Endothelial cell (in vitro differentiated cells): ENCODE results near the gene WNT10A. TPM values are rescaled to one million over a fixed set of nuclear protein-coding genes. Genes with fewer than 3 reads are reported as not detected.

Source experiments
- DNase-seq: peaks from one replicate; pipeline ENCODE4 v3.0.0; 2021; ENCODE audit warnings: low spot score
- H3K27ac Mint-ChIP-seq: one replicate; pipeline ENCODE4 v1.8.0; 2021; ENCODE audit warnings: mixed read lengths, inconsistent platforms; ENCODE audit not compliant: unreplicated experiment
- H3K27me3 Mint-ChIP-seq: one replicate; pipeline ENCODE4 v1.8.0; 2021; ENCODE audit warnings: mild to moderate bottlenecking, moderate library complexity, mixed read lengths, inconsistent platforms; ENCODE audit not compliant: unreplicated experiment
- H3K36me3 Mint-ChIP-seq: one replicate; pipeline ENCODE4 v1.8.0; 2021; ENCODE audit warnings: mild to moderate bottlenecking, low read depth, mixed read lengths, inconsistent platforms; ENCODE audit not compliant: unreplicated experiment
- H3K4me1 Mint-ChIP-seq: one replicate; pipeline ENCODE4 v1.8.0; 2021; ENCODE audit warnings: mild to moderate bottlenecking, mixed read lengths, inconsistent platforms; ENCODE audit not compliant: unreplicated experiment
- H3K4me3 Mint-ChIP-seq: one replicate; pipeline ENCODE4 v1.8.0; 2021; ENCODE audit warnings: mild to moderate bottlenecking, mixed read lengths, inconsistent platforms; ENCODE audit not compliant: unreplicated experiment
- H3K9me3 Mint-ChIP-seq: one replicate; pipeline ENCODE4 v1.8.0; 2021; ENCODE audit warnings: mixed read lengths, inconsistent platforms; ENCODE audit not compliant: unreplicated experiment
- CTCF ChIP-seq: fragments of 200-600 bp; sonication (generic); IDR thresholded peaks from one replicate; pipeline ENCODE4 v1.5.0; 2021; ENCODE audit warnings: antibody characterized with exemption; ENCODE audit not compliant: unreplicated experiment
- total RNA-seq: library from RNA; stranded (reverse); fragmentation: NEBNext Ultra II Directional; extraction: Animal tissue kit (Norgen Biotek cat#: 25700); gene quantifications from one replicate; pipeline ENCODE4 v1.2.1, GENCODE V29; 2021; ENCODE audit not compliant: unreplicated experiment

WNT10A gene
- total RNA-seq, 1 donor from 2014 or later: not detected

- Mint-ChIP-seq H3K27me3 (peaks cover 49% of the 10 kb centered on the region), H3K9me3 (no peaks in the 10 kb centered on the region), H3K27ac (no peak overlapping the region), H3K4me1 (peaks cover 12% of the 10 kb centered on the region), H3K4me3 (no peak overlapping the region), H3K36me3 (no peaks in the 10 kb centered on the region)
- TF ChIP-seq CTCF: no peak
- no peak for DNase-seq
These were observed 20.4 kb upstream of the WNT10A start for GRCh38 chr2:218859988-218860831.

- Mint-ChIP-seq H3K9me3 (no peaks in the 10 kb centered on the region), H3K27me3 (peaks cover 44% of the 10 kb centered on the region), H3K4me1 (peaks cover 12% of the 10 kb centered on the region), H3K4me3 (no peak overlapping the region), H3K36me3 (no peaks in the 10 kb centered on the region), H3K27ac (no peak overlapping the region)
- no peak for TF ChIP-seq CTCF
- no peak for DNase-seq
These were observed 19.7 kb upstream of the WNT10A start for GRCh38 chr2:218860950-218861381.

- Mint-ChIP-seq H3K9me3 (no peaks in the 10 kb centered on the region), H3K27ac (no peak overlapping the region), H3K27me3 (peaks cover 40% of the 10 kb centered on the region), H3K36me3 (no peaks in the 10 kb centered on the region), H3K4me1 (peaks cover 12% of the 10 kb centered on the region), H3K4me3 (no peak overlapping the region)
- no peak for DNase-seq
- no peak for TF ChIP-seq CTCF
These were observed 18.9 kb upstream of the WNT10A start for GRCh38 chr2:218861645-218862318.

GRCh38 chr2:218863021-218863520 lies 17.6 kb upstream of the WNT10A start:
- no peak overlapping the region for H3K4me3 Mint-ChIP-seq
- DNase-seq: no peak
- H3K36me3 Mint-ChIP-seq: no peaks in the 10 kb centered on the region
- TF ChIP-seq CTCF: no peak
- H3K4me1 Mint-ChIP-seq: peaks cover 12% of the 10 kb centered on the region
- H3K27ac Mint-ChIP-seq: no peak overlapping the region
- peaks cover 38% of the 10 kb centered on the region for H3K27me3 Mint-ChIP-seq
- no peaks in the 10 kb centered on the region for H3K9me3 Mint-ChIP-seq

GRCh38 chr2:218865396-218865795 lies 15.3 kb upstream of the WNT10A start:
- TF ChIP-seq CTCF: no peak
- DNase-seq: no peak
- Mint-ChIP-seq H3K27ac (no peak overlapping the region), H3K4me3 (no peak overlapping the region), H3K9me3 (no peaks in the 10 kb centered on the region), H3K27me3 (peaks cover 41% of the 10 kb centered on the region), H3K4me1 (peaks cover 4% of the 10 kb centered on the region), H3K36me3 (no peaks in the 10 kb centered on the region)
